IMR-90 (cell line): ENCODE results near the gene PCSK5. TPM values are rescaled to one million over a fixed set of nuclear protein-coding genes. Genes with fewer than 3 reads are reported as not detected.

Experiments used
- ATAC-seq: fragments of 200-7000 bp; cut with Tn5 transposase; 2 replicates; pipeline ENCODE4 v1.9.1; 2020; ENCODE audit warnings: low read depth, mild to moderate bottlenecking, moderate library complexity
- BruUV-seq: library from RNA; stranded (reverse); fragments of 400-500 nt; replicated peaks from 2 replicates; lab custom pipeline; 2021; lab: Mats Ljungman, UMichigan
- CTCF ChIA-PET: fragments of 300-600 bp; formaldehyde crosslinking; extraction: SDS; loops from one replicate; lab custom pipeline; 2021; ENCODE audit warnings: antibody characterized with exemption; lab: Yijun Ruan, JAX
- POLR2A ChIA-PET: fragments of 300-600 bp; sonication (Branson Sonifier 250); formaldehyde crosslinking; loops from one replicate; lab custom pipeline; 2022; ENCODE audit warnings: antibody characterized with exemption; ENCODE audit not compliant: unreplicated experiment; lab: Charles Lee
- DNase-seq: peaks from one replicate; pipeline ENCODE4 v3.0.0; 2013
- H2AFZ ChIP-seq: replicated peaks from 2 replicates; pipeline ENCODE3; 2013; ENCODE audit warnings: low read length, mild to moderate bottlenecking; ENCODE audit not compliant: poor library complexity
- H2AK5ac ChIP-seq: 2 replicates; pipeline ENCODE4 v1.6.1; 2013; ENCODE audit warnings: low read depth, low read length, inconsistent platforms
- H2AK9ac ChIP-seq: replicated peaks from 2 replicates; pipeline ENCODE3; 2013; ENCODE audit warnings: mild to moderate bottlenecking, low read depth, low read length, moderate library complexity; ENCODE audit not compliant: poor library complexity
- H2BK120ac ChIP-seq: 2 replicates; pipeline ENCODE4 v1.6.1; 2013; ENCODE audit warnings: low read depth, low read length, inconsistent platforms
- H2BK15ac ChIP-seq: 3 replicates; pipeline ENCODE4 v1.6.1; 2013; ENCODE audit warnings: low read depth, low read length, inconsistent platforms
- H2BK20ac ChIP-seq: 2 replicates; pipeline ENCODE4 v1.6.1; 2013; ENCODE audit warnings: low read depth, mild to moderate bottlenecking, inconsistent platforms, low read length, moderate library complexity
- H2BK5ac ChIP-seq: 2 replicates; pipeline ENCODE4 v1.6.1; 2013; ENCODE audit warnings: mild to moderate bottlenecking, low read depth, low read length, inconsistent platforms; ENCODE audit not compliant: poor library complexity, severe bottlenecking
- H3K14ac ChIP-seq: replicated peaks from 2 replicates; pipeline ENCODE4 v1.6.1; 2013; ENCODE audit warnings: low read depth, low read length, inconsistent platforms
- H3K18ac ChIP-seq: 2 replicates; pipeline ENCODE4 v1.6.1; 2013; ENCODE audit warnings: low read depth, low read length, control low read depth
- H3K23ac ChIP-seq: 2 replicates; pipeline ENCODE4 v1.6.1; 2013; ENCODE audit warnings: low read depth, low read length, inconsistent platforms
- H3K27ac ChIP-seq: 2 replicates; pipeline ENCODE4 v1.5.1; 2013; ENCODE audit warnings: mild to moderate bottlenecking, control low read depth, low read length; ENCODE audit not compliant: insufficient read depth
- H3K27me3 ChIP-seq: 2 replicates; pipeline ENCODE4 v1.6.1; 2013; ENCODE audit warnings: low read length; ENCODE audit not compliant: control insufficient read depth, insufficient read depth
- H3K36me3 ChIP-seq: 2 replicates; pipeline ENCODE4 v1.6.1; 2013; ENCODE audit warnings: low read length, mixed read lengths; ENCODE audit not compliant: control insufficient read depth, insufficient read depth
- H3K4ac ChIP-seq: 2 replicates; pipeline ENCODE4 v1.6.1; 2013; ENCODE audit warnings: low read depth, low read length, inconsistent platforms
- H3K4me1 ChIP-seq: 2 replicates; pipeline ENCODE4 v1.6.1; 2013; ENCODE audit warnings: low read length, mixed read lengths; ENCODE audit not compliant: control insufficient read depth, insufficient read depth
- H3K4me2 ChIP-seq: 2 replicates; pipeline ENCODE4 v1.6.1; 2013; ENCODE audit warnings: low read depth, mild to moderate bottlenecking, control low read depth, low read length, moderate library complexity
- H3K4me3 ChIP-seq: 2 replicates; pipeline ENCODE4 v1.5.1; 2013; ENCODE audit warnings: low read depth, mild to moderate bottlenecking, control low read depth, low read length, moderate library complexity; ENCODE audit not compliant: insufficient read depth
- H3K56ac ChIP-seq: 2 replicates; pipeline ENCODE4 v1.6.1; 2013; ENCODE audit warnings: low read length, inconsistent platforms; ENCODE audit not compliant: insufficient read depth; ENCODE audit errors: extremely low read depth
- H3K79me1 ChIP-seq, 2 experiments: 2 replicates each; pipeline ENCODE4 v1.6.1; 2013; ENCODE audit warnings: low read length in 2 of 2, inconsistent platforms in 1 of 2, low read depth in 1 of 2
- H3K9ac ChIP-seq: 2 replicates; pipeline ENCODE4 v1.6.1; 2013; ENCODE audit warnings: low read depth, low read length, control low read depth
- H3K9me1 ChIP-seq: 2 replicates; pipeline ENCODE4 v1.6.1; 2013; ENCODE audit warnings: low read length, inconsistent platforms; ENCODE audit not compliant: insufficient read depth
- H3K9me3 ChIP-seq: 2 replicates; pipeline ENCODE4 v1.6.1; 2013; ENCODE audit warnings: low read length; ENCODE audit not compliant: control insufficient read depth, insufficient read depth
- H4K20me1 ChIP-seq: 2 replicates; pipeline ENCODE4 v1.6.1; 2013; ENCODE audit warnings: low read length, inconsistent platforms; ENCODE audit not compliant: insufficient read depth
- H4K5ac ChIP-seq: 2 replicates; pipeline ENCODE4 v1.6.1; 2013; ENCODE audit warnings: mild to moderate bottlenecking, low read depth, low read length, control low read depth
- H4K8ac ChIP-seq, 2 experiments: 2 replicates each; pipeline ENCODE4 v1.6.1; 2013; ENCODE audit warnings: low read depth in 2 of 2, low read length in 2 of 2, control low read depth in 1 of 2, inconsistent platforms in 1 of 2
- H4K91ac ChIP-seq: 2 replicates; pipeline ENCODE4 v1.6.1; 2013; ENCODE audit warnings: low read depth, low read length, inconsistent platforms; ENCODE audit not compliant: insufficient read depth
- CEBPB ChIP-seq: IDR thresholded peaks from 2 replicates; pipeline ENCODE4 v1.6.1; 2012; ENCODE audit warnings: low read depth, low read length, improper control_type of control experiment
- CHD1 ChIP-seq: IDR thresholded peaks from 2 replicates; pipeline ENCODE4 v1.6.1; 2012; ENCODE audit warnings: low read depth, low read length, improper control_type of control experiment
- CTCF ChIP-seq: conservative IDR thresholded peaks from 2 replicates; pipeline ENCODE4 v1.5.1; 2012; ENCODE audit warnings: mild to moderate bottlenecking, low read depth, low read length, improper control_type of control experiment
- ELK1 ChIP-seq: fragments of 150-350 bp; IDR thresholded peaks from 2 replicates; pipeline ENCODE4 v1.6.1; 2016; ENCODE audit warnings: low read depth, mild to moderate bottlenecking, low read length, moderate library complexity, borderline replicate concordance
- MAFK ChIP-seq: IDR thresholded peaks from 2 replicates; pipeline ENCODE4 v1.6.1; 2012; ENCODE audit warnings: low read depth, low read length, improper control_type of control experiment
- MAZ ChIP-seq: IDR thresholded peaks from 2 replicates; pipeline ENCODE4 v1.6.1; 2012; ENCODE audit warnings: low read depth, mild to moderate bottlenecking, low read length, improper control_type of control experiment, moderate library complexity, borderline replicate concordance
- POLR2A ChIP-seq: IDR thresholded peaks from 2 replicates; pipeline ENCODE4 v1.6.1; 2012; ENCODE audit warnings: mild to moderate bottlenecking, low read depth, low read length
- RAD21 ChIP-seq: IDR thresholded peaks from 2 replicates; pipeline ENCODE4 v1.6.1; 2012; ENCODE audit warnings: low read length, improper control_type of control experiment
- RCOR1 ChIP-seq: IDR thresholded peaks from 2 replicates; pipeline ENCODE4 v1.6.1; 2012; ENCODE audit warnings: mild to moderate bottlenecking, low read length, improper control_type of control experiment; ENCODE audit not compliant: insufficient replicate concordance
- RFX5 ChIP-seq: IDR thresholded peaks from 2 replicates; pipeline ENCODE4 v1.8.0; 2012; ENCODE audit warnings: low read depth, mild to moderate bottlenecking, low read length, moderate library complexity
- SMC3 ChIP-seq: fragments of 150-350 bp; IDR thresholded peaks from 2 replicates; pipeline ENCODE4 v1.6.1; 2016; ENCODE audit warnings: low read depth, mild to moderate bottlenecking, antibody characterized with exemption, low read length, moderate library complexity
- WGBS, 2 experiments: methylation state at CpG; one replicate each; pipeline versions ENCODE4 v1.1.5 to v1.1.7; 2013; ENCODE audit warnings: missing lambda C conversion rate in 2 of 2; ENCODE audit not compliant: insufficient read length in 1 of 2; ENCODE audit errors: extremely low coverage in 2 of 2; 5-methylcytosine and 5-hydroxymethylcytosine counted together
- dilution Hi-C: fragments of 300-500 bp; cut with HindIII; formaldehyde crosslinking; loops from one replicate; pipeline ENCODE4 v1.14.3; 2018; ENCODE audit warnings: low sequenced_read_pairs; ENCODE audit not compliant: unreplicated experiment
- in situ Hi-C: fragments of 300-500 bp; cut with MboI; formaldehyde crosslinking; loops from 3 replicates; pipeline ENCODE4 v1.14.3; 2019; ENCODE audit warnings: low sequenced_read_pairs, inconsistent platforms, mixed read lengths
- intact Hi-C: fragments of 100-400 bp; cut with micrococcal nuclease; formaldehyde crosslinking; loops from 2 replicates; pipeline ENCODE4 v1.10.0; 2022
- polyA plus RNA-seq, 3 experiments: library from polyadenylated mRNA; depleted of rRNA; stranded (reverse); fragments of >200 nt; gene quantifications; 2 replicates each; pipeline ENCODE4 v1.2.3, GENCODE V29; 2012; ENCODE audit warnings: low replicate concordance in 1 of 3
- total RNA-seq: library from RNA; depleted of rRNA; stranded (reverse); fragments of >200 nt; gene quantifications from 2 replicates; pipeline ENCODE4 v1.2.3, GENCODE V29; 2012

The PCSK5 gene
- total and polyA plus RNA-seq, 2 of the 4 experiments (the other 2 are of a cell fraction): 1.5 to 3.0 TPM

GRCh38 chr9:76200745-76201144, 310.3 kb downstream of the PCSK5 start:
- peak overlapping the region; percentile 76 for H3K18ac ChIP-seq
- no peak overlapping the region for H3K4me3 ChIP-seq
- H3K4me2 ChIP-seq: no peak overlapping the region
- H2BK120ac ChIP-seq: peak overlapping the region; percentile 75
- BruUV-seq: no TSS peak
- in situ Hi-C loops: no loop called here
- peak overlapping the region; percentile 47; the same call in 1 of the 2 replicates for H3K27ac ChIP-seq
- H3K36me3 ChIP-seq: no peaks in the 10 kb centered on the region; the same call in 1 of the 2 replicates
- H2BK20ac ChIP-seq: peak overlapping the region; percentile 65; the same call in 1 of the 2 replicates
- H2BK5ac ChIP-seq: no peak overlapping the region
- POLR2A ChIA-PET: interaction anchor here (0.8 kb wide), 1 partner anchor 57 kb away, joined by 4 read pairs; no protein-coding TSS in a partner anchor
- CTCF ChIA-PET: interaction anchor here (0.5 to 1.5 kb wide), 2 partner anchors 10 to 458 kb away, joined by 3 to 4 read pairs; no protein-coding TSS in a partner anchor
- 90% methylated on average over 2 of the region's 4 CpGs; no CpG with 5 or more reads in 1 of the 2 experiments for WGBS, 2 experiments
- DNase-seq: no peak
- H2BK15ac ChIP-seq: 0 out of 3 replicates have a peak overlapping the region, but pooled peaks have one; percentile 33
- no peaks in the 10 kb centered on the region for H3K9me3 ChIP-seq
- H3K4ac ChIP-seq: peak overlapping the region; percentile 38
- ATAC-seq: peak; percentile 28; the same call in 1 of the 2 replicates
- peaks cover 3% of the 10 kb centered on the region; the same call in 1 of the 2 replicates for H3K9me1 ChIP-seq
- peaks cover 8% of the 10 kb centered on the region for H3K4me1 ChIP-seq
- intact Hi-C loops: no loop called here
- no peak overlapping the region for H3K56ac ChIP-seq
- no peak overlapping the region; the same call in 1 of the 2 replicates for H4K91ac ChIP-seq
- H2AK9ac ChIP-seq: no peak overlapping the region
- no peaks in the 10 kb centered on the region for H4K20me1 ChIP-seq
- TF ChIP-seq RAD21: no peak
- TF ChIP-seq POLR2A: no peak
- TF ChIP-seq CTCF: no peak
- no peak for TF ChIP-seq CEBPB
- TF ChIP-seq ELK1: no peak
- TF ChIP-seq CHD1: no peak
- no peak for TF ChIP-seq RCOR1
- no peak for TF ChIP-seq MAZ
- no peak for TF ChIP-seq RFX5
- no peak for TF ChIP-seq MAFK
- no peak for TF ChIP-seq SMC3
- dilution Hi-C loops: no loop called here
- no peak overlapping the region for H2AFZ ChIP-seq
- H3K79me1 ChIP-seq: no peaks in the 10 kb centered on the region
- H3K14ac ChIP-seq: peak overlapping the region; percentile 69; the same call in 1 of the 2 replicates
- no peaks in the 10 kb centered on the region for H3K27me3 ChIP-seq
- no peak overlapping the region for H3K23ac ChIP-seq
- peak overlapping the region; percentile 28 for H4K5ac ChIP-seq
- H4K8ac ChIP-seq: peak overlapping the region in 1 of 2 experiments; percentile 57; a peak in 1 of 4 replicates
- H2AK5ac ChIP-seq: peak overlapping the region; percentile 93
- no peak overlapping the region for H3K9ac ChIP-seq
